ENCODE measurements around the gene MYPN.

- TF ChIP-seq POLR2A (IDR thresholded peaks at IDR 0.05) (no peak), CTCF (IDR thresholded peaks at IDR 0.05) (no peak)
Observed at GRCh38 chr10:68110027-68110426, 739 bp downstream of the MYPN start.

Measured in body of pancreas (tissue), 4 donors.